Glomerular endothelial cell (primary cell): ENCODE measurements around the gene XCL1. TPM values are rescaled to one million over a fixed set of nuclear protein-coding genes. Genes with fewer than 3 reads are reported as not detected.

Experiments
- DNase-seq: peaks from one replicate; pipeline ENCODE4 v3.0.0-alpha.2; 2011; ENCODE audit warnings: low read depth, low spot score; ENCODE audit errors: extremely low read depth
- total RNA-seq: library from RNA; depleted of rRNA; stranded (reverse); fragments of >200 nt; gene quantifications from 2 replicates; pipeline ENCODE4 v1.2.3, GENCODE V29; 2015

Gene XCL1
- total RNA-seq, 1 donor from 2014 or later = not detected

DNA sequence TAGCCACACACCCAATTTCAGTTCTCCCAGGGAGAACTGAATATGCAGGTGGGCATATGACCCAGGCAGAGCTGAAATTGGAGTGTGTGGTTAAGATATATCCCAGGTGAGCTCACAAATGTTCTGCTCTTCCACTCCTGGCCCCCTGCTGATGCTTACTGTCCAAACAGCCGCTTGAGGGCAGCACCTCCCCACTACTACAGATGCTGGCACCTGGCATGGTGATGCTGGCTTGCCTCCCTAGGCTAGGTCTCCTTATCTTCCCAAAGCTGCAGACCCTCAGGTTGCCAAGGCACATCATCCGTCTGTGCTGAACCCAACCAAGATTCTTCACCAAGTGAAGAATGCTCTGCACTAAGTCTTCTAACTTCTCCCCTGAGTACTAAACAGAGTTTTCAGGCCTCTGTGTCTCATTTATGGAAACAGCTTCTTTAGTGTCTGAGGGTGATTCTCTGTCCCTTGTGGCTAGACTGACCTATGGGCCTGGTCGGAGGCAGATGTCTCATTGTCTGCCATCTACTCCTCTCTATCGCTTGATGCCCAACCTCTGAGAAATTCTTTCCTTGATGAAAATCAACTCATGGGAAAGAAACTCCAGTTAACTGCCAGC, 27.2 kb downstream of the XCL1 start:
- peak; percentile 5 for DNase-seq

DNA sequence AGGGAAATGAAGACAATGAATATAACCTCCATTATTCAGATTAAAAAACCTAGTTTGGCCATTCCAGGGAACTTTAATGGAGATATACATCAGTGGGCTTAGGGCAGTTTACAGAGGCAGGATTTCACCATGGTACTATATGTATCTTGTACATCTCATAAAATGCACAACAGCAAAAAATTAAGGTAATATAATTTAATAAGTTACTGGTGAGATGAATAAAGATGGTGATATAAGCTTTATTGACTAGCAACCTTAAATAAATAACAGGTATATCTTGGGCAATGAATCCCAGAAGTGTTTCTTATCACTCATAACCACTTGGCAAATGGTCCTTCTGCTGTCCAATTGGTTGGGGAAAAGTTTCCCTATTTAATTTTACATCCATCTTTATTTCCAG, 29.0 kb downstream of the XCL1 start:
- no peak for DNase-seq

DNA sequence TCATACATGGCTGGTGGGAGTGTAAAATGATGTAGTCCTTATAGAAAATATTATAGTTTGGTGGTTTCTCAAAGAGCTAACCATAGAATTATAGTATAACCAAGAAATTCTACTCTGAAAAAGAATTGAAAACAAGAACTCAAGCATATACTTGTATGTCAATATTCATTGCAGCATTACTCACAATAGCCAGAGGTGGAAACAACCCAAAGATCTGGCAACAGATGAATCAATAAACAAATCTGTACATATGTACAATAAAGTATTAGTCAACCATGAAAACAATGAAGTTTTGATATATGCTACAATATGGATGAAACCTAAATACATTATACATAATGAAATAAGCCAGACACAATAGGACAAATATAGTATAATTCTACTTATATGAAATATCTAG, 29.7 kb downstream of the XCL1 start:
- DNase-seq = no peak

DNA sequence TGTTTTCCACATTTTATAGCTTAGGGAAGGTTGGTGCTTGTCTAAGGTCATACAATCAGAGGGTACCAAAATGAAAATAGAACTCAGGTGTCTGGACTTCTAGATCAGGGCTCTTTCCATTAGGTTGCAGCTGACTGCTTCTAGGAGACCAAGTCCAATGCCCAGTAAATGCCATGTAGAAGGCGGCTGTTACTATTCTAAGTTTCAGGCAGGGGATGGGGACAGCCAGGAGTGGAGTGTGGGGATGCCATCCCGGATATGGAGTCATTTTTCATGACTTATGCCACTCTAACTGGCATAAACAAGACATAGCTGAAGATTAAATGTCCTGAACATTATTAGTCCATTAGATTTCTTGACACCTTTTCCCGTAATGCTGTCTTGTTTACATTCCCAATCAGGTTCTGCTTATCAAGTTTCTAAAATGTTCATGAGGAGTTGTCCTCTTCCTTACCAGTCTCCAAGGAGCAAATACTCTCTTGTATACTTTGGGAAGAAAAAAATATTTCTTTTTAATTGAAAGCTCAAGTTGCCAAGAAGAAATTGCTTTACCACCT, 31.5 kb downstream of the XCL1 start:
- DNase-seq = no peak

DNA sequence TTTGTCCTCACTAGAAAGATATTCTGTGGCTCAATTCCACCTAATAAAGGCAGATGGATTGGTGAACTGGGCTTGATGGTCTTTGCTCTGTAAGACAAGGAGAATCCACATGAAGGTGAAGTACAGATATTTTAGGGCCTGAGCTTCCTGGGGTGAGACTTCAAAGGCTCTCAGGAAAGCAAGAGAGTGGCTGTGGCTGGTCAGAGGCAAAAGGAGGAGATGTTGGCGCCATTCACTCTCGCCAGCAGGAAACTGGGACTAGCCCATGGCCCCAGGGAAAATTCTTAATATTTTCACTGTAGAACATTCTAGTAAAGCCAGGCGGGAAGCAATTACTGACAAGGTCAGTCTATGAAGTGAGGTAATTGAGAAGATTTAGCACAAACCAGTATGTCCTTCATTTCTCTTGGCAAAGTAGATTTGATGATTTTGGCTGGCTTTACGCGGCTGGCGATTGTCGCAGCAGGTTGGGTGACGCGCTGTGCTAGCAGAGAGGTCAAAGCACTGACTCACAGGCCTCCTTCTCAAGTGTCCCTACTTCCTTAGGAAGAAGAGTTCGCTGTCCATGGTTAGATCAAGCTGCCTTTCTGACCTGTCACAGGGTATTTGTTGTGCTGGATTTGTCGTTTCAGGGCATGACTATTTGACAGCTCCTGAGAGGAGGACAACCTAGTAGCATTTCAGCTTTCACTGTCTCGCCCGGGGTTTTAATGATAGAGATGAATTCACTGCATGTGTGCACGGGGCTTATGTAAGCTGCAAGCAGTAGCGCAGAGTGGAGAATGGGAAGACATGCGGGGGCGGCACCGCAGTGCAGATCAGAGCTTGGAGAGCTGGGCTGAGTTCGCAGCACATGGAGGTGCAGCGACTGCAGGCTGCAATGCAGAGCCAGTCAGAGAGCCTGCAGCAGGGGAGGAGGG, 32.7 kb downstream of the XCL1 start:
- no peak for DNase-seq

DNA sequence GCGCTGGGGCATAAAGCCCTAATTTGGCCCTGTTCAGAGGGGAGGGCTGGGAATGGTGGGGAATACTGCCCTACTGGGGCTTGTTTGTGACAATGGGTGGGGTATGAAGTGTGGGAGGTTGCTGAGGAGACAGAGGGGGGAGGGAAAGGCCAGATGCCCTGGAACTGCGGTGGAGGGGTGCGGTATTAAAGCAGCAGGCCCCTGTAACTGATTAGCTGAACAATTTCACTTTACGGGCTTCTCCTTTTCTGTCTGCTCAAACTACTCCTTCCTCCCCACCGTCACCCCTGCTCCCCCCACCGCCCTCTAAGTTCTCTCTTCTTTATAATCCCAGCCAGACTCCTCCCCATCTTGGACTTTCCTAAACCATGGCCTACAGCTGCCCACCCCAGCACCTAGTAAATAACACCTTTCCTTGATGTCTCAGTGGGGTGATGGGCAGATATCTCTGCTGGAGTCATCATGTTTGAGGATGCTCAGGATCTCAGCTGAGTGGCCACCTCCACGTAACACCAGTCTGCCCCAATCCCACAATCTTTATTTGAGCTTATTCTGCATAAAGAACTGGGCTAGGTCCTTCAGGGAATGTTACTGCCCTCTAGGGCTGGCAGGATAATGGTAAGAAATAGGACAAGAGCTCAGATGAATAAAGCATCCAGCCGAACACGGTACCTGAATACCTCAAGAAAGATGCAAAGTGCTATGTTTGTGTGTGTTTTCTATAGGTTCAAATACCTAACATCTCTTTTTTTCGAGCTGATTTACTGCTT, 33.5 kb downstream of the XCL1 start:
- no peak for DNase-seq

DNA sequence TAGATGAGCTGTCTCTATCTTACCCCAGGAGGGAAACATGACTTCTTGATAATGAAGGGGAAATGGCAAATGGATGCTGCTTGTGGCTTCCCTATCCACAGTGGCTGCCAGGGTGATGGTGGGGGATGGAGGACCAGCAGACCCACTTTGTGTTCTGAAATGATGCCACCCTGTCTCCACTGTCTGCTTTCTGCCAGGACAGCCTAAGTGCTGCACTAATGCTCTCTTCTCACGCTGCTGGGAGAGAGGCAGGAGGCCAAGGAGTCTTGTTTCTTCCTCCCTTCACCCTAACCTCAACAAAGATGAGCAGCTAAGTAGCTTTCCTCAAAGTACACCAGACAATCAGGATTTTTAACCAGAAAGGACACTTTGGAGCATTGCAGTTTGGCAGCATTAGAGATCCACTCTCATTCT, 36.6 kb downstream of the XCL1 start:
- no peak for DNase-seq

DNA sequence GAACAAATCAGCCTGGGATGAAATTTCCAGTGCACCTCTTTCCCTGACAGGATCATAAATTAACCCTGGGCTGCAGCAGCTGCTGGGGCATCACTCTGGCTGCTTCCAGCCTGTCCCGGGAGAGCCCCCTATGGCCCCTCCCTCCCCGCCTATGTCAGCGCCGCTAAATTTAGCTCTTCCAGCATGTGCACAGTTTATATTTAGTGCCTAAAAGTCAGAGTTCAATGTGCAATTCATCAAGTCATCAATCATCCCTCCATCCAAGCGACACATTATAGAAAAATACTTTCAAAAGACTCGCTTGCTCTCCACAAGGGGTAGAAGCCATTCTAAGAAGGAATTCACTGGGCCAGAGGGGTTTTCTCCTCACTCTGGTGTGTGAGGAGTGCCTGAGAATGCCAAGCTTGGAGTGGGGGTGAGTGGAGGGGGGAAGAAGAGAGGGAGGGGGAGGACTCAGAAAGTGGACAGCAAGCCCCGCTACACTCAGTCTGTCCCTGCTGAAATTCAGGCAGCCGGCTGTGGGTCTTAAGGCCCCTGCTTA, 37.4 kb downstream of the XCL1 start:
- no peak for DNase-seq

DNA sequence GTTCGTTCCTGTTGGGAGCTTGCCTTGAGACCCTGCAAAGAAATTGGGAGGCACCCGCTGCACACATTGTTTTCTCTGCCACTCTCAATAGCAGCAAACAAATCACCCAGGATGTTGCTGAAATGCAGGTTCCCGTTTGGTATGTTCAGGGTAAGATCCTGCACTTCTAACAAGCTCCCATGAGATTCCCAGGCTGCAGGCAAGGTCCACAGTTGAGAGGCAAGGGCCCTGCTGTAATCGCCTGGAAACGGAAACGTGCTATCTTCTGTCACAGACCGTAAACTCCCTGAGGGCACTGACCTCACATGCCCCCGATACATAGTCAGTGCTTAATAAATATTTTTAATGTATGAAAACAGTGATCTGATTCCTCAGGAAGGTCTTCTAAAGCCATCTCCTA, 37.8 kb downstream of the XCL1 start:
- no peak for DNase-seq

DNA sequence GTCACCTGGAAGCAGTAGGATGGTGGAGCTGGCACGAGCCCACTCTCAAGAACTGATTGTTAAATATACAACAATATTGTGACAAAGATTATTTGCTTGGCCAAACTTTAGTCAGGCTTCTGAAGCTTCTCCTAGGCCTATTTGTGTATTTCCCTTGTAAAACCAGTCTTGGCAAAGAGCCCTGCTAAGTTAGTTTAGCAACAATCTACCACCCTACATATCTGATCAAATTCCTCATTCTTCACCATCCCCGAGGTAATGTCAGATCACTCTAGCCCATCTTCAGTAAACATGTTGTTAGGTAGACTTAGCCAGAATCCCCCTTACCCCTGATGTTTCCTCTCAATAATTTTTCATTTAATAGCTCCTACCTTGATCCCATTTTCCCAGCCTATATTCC, 39.6 kb downstream of the XCL1 start:
- DNase-seq = no peak

DNA sequence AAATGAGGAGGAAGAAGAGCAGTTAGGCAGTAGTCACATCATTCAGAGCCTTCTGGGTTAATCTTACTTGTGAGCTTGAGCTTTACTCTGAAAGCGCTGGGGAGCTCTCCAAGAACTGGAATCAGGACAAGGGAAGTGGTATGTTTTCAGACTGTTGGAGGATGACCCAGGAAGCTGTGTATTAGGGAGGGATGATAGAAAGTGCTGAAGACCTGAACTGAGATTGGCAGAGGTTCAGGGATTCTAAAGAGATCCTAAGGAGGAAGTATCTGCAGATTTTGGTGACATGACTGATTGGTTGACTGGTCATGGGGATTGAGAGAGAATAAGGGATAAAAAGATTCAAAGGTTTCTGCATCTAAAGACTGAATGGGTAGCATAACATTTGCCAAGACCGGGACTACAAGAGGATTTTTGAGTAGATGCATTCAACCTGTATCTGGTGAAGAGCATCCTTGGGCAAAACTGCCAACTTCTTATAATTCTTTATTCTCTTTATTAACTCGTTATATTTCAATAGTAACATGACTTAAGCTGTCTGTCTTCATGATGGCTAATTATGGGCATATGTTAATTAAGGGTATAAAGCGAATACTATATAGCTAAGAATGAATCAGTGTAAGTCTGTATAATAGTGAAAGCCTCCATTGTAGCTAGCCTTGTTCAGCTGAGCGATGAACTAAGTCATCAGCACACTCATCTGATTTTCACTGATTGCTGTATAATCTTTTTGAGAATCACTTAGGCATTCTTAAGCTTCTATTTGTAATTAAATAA, 41.8 kb downstream of the XCL1 start:
- DNase-seq = no peak

DNA sequence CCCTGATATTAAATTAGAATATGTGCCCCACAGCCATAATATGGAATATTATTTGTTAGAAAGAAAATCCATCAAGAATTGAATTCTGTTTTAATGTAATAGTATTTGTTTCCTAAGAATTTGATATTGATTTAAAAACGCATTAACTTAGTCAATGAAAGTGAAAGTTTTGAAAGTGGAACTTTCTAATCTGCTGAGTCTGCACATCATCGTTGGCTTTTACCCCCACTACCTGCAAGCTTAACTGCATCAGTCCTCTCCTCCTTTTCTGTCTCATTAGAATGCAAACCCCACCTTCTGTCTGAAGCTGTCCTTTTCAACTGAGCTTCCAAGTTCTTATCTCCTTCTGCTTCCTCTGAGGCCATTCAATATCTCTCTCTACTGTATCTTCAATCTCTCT, 42.5 kb downstream of the XCL1 start:
- DNase-seq = no peak

DNA sequence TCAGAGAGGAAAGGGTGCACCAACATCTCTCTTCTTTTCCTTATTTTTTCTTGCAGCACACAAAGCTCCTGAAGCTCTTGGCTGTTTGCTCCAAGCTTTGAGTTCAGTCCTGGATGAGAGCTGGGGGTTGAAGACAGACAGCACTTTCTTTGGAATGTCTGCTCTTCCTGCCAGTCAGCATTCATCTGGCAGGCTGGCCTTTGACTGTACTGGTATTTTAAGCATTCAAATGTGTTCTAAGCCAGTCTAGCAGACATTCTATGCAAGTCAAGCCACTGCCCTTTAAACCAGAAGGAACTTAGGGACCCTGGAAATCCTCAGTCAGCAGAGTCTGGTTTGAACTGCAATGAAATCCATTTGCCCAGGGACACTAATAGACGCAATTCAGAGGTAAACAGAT, 45.0 kb downstream of the XCL1 start:
- DNase-seq = no peak

DNA sequence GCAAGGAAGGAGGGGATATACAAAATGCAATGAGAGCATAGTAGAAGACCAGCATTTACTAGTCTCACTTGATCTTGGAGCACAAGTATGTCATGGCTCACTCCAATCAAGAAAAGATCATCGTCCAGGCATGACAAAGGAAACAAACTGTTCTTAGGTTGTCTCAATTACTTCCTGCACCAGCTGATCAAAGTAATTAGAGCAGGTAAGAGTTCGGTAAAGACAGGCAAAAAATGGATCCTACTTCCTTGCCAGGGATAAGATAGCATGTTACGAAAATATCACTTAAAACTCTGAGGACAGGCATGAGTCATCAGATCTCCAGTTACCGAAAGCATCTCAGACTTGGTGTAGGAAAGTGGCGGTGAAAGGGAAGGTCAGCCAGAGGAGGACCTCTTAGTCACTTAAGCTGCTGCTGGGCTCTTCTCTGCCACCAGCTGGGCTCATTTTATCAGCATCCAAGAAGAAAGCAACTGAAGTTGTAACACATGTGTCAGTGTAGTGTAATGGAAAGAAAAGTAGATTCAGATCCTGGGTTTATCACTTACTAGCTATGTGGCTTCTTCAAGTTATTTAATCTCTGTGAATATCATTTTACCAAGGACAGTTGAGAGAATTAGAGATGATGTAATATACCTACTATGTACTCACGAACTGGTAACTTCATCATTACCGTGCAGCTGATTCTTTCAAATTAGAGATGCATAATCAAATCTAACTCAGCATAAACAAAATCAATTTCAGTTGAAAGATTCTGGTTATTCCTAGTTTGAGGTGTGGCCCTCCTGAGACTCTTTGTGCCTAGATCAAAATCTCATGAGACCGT, 46.8 kb downstream of the XCL1 start:
- DNase-seq = no peak

DNA sequence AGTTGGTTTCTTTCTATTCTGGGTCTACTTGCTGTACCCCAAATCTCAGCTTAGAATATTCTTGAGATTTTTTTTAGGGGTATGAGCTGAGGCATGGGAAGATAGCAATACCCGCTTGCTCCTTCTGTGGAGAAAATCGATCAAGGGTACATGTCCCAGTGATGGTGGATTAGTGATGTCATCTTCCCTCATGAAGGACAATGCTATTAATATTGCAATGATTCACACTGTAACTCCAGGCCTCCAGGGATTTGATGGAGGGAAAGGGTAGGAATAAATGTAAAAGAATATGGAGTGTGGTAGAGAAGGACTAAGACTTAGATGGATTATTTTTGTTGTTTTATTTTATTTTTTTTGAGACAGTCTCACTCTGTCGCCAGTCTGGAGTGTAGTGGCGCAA, 47.4 kb downstream of the XCL1 start:
- DNase-seq = no peak

DNA sequence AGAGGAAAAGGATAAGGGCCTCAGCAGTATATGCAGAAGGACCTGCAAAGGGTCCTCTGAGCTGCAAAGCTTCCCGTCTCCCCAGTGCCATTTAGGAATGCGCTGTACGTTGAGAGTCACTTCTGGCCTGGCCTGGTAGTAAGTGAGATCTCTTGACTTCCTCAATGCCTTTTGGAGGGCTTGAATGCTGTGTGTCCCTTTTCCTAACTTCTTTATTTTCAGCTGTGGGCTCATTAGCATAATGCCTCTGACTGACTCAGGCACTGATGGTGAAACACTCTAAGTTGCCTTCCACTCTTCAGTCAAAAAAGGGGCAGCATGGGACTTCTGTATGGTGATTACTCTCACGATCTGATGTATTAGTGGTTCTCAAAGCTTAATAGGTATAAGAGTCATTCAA, 49.9 kb downstream of the XCL1 start:
- no peak for DNase-seq

DNA sequence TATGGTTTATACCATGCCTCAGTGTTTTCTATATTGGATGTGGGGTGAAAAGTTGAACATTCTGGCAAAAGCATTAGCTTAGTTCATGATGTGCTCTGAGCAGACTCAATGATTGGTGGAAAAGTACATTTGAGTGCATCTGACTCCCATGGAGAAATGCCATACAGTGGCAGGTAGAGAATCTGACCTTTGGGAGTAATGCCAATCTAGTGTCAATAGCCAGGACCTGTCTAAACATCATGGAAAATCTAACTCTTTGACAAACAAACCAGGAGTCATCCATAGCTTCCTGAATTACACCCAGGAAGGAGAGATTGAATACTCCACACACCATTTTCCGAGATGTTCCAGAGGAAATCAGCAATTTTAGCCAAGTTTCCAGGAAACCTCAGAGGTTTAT, 51.0 kb downstream of the XCL1 start:
- no peak for DNase-seq

DNA sequence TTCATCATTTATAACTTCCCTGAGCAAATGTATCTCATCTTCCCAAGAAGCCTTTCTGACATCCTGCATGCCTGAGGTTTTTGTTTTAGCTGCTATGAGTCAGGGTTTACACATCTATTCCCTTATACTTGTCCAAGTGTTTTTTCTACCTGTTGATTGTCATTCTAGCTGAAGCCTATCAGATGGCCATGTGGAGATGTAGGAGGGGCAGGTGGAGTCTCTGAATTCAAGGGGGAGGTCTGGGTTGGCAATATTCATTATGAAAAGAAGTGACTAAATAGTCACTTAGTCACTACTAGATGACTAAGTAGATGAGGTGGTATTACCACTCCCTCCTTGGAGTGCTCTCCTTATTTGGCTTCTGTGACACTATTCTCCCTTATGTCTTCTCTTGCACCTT, 52.4 kb downstream of the XCL1 start:
- no peak for DNase-seq

DNA sequence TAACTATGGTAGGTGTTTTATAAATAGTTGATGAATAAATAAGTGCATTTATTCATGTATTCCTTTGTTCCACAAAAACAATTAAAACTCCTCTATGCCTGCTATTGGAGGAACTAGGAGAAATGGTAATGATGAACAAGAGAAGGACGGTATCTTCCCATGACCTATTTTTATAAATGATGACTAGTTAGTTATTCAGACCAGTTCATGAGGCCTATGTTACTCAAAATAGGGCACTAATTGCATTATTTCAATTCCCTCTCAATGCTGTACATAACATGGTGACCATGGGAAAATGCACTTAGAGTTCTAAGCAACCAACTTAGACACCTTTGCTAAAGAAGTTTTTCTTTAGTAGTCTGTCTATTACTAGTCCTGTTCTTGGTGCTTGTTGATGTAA, 53.1 kb downstream of the XCL1 start:
- DNase-seq = no peak
